SK-N-DZ (cell line): Measurements from ENCODE around the gene UCN3.
"Not testable (repeated sequence)": the region's sequence is repeated elsewhere in the genome, so short reads cannot be mapped to it uniquely, and the experiment has no call there.

Source experiments
- DNase-seq: peaks from one replicate; pipeline ENCODE4 v3.0.0-alpha.2; 2015; ENCODE audit warnings: low spot score

Gene UCN3

DNA sequence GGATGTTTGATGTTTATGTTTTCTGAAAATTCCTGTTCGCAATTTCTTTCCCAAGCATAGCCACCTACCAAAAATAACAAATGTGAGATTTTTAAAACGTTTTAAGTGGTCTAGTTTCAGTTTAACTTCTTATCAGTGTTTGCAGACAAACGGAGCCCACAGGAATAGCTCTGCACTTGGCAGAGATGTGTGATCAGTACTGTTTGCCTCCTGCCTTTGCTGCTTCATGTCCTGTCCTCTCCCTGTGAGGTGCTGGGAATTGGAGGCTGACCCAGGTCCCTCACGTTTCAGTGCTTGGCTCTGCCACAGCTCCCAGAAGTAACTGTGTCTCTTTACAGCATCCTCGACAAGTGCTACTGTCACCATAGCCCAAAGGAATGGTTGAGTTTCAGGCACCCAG, 1.2 kb downstream of the UCN3 start:
- no peak for DNase-seq

DNA sequence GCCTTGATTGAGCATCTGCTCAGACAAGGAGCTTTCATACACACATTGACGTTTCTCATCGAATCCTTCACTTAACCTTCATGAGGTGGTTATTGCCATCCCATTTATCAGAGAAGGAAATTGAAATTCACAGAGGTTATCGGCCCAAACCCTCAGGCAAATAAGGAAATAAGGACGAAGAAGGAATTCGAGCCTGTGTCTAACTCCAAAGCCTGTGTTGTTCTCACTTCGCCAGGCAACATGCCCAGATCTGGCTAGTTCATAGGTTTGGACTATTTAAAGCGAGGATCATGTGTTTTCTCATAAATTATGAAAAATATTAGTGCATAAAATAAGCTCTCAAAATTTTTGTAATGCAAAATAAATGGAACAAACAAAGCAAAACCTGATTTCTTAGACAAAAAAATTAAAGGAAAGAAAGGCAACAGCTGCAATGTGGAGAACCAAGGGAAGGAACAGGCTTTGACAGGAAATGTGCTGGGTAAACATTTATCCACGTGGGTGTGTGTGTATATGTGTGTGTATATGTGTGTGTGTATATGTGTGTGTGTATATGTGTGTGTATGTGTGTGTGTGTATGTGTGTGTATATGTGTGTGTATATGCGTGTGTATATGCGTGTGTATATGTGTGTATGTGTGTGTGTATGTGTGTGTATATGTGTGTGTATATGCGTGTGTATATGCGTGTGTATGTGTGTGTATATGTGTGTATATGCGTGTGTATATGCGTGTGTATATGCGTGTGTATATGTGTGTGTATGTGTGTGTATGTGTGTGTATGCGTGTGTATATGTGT, 4.8 kb downstream of the UCN3 start:
- no peak for DNase-seq

DNA sequence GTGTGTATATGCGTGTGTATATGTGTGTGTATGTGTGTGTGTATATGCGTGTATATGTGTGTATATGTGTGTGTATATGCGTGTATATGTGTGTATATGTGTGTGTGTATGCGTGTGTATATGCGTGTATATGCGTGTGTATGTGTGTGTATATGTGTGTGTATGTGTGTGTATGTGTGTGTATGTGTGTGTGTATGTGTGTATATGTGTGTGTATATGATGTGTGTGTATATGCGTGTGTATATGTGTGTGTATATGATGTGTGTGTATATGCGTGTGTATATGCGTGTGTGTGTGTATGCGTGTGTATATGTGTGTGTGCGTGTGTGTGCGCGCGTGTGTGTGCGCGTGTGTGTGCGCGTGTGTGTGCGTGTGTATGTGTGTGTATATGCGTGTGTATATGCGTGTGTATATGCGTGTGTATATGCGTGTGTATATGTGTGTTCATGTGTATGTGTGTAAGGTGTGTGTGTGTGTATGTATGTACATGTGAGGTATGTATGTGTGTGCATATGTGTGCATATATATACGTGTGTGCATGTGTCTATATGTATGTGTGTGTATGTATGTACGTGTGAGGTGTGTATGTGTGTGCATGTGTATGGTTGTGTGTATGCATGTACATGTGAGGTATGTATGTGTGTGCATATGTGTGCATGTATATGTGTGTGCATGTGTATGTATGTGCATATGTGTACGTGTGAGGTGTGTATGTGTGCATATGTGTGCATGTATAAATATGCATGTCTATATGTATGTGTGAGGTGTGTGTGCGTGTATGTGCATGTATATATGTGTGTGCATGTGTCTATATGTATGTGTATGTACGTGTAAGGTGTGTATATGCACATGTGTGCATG, 6.0 kb downstream of the UCN3 start:
- no peak for DNase-seq

DNA sequence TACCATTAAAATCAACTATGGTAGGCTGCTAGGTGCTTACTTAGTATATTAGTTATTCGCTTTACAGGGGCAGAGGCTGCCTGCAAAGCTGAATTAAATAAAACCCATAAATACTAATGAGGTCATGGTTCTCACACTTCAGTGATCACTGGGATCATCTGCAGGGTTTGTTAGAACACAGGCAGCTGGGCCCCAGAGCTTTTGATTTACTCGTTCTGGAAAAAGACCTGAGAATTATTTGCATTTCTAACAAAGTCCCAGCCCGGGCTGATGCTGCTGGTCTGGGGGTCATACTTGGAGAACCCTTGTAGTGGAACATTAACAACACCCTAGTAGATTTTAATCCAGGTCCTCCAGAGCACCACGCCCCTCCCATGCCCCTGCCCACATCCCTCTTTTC, 8.5 kb downstream of the UCN3 start:
- no peak for DNase-seq

DNA sequence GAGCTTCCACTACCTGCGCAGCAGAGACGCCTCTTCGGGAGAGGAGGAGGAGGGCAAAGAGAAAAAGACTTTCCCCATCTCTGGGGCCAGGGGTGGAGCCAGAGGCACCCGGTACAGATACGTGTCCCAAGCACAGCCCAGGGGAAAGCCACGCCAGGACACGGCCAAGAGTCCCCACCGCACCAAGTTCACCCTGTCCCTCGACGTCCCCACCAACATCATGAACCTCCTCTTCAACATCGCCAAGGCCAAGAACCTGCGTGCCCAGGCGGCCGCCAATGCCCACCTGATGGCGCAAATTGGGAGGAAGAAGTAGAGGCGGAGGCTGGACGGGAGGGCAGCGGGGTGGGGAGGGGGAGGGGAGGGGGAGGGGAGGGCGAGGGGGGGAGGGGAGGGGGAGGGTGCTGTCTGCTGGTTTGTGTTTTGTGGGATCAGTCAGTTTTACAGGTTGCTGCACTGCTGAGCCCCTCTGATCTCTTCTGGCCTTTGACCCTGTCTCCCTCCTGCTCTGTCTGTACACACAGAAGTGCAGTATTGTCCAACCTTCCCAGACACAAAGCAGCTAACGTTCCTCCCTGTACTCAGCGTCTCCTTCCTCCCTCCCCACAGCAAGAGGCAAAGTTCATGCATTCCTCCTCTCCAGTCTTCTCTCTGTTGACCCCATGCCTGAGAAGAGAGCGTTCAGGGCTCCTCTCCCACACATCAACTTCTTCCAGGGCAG, 9.3 kb downstream of the UCN3 start:
- DNase-seq = no peak

DNA sequence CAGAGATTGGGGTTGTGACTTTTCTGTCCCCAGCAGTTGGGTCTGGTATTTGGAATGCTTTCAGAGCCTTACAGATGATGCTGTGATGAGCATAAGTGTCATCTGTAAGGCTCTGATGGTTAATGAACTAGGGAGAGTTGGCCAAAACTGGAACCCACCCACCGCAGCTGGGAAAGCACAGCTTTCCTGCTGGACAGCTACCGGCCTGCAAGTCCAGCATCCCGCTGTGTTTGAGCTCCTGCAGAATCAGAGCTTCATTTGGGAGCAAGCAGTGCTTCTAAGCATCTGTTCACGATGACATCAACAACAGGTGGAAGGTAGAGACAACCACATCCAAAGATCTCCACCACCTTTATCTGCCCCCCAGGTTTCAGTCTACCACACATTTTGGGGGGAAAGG, 11.7 kb downstream of the UCN3 start:
- no peak for DNase-seq

DNA sequence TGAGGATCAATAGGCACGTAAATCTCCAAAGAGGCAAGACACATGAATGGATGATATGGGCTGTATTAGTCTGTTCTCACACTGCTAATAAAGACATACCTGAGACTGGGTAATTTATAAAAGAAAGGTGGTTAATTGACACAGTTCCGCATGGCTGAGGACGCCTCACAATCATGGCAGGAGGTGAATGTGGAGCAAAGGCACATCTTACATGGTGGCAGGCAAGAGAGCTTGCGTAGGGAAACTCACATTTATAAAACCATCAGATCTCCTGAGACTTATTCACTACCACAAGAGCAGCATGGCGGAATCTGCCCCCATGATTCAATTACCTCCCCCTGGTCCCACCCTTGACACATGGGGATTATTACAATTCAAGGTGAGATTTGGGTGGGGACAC, 14.4 kb downstream of the UCN3 start:
- DNase-seq = not testable (repeated sequence)

DNA sequence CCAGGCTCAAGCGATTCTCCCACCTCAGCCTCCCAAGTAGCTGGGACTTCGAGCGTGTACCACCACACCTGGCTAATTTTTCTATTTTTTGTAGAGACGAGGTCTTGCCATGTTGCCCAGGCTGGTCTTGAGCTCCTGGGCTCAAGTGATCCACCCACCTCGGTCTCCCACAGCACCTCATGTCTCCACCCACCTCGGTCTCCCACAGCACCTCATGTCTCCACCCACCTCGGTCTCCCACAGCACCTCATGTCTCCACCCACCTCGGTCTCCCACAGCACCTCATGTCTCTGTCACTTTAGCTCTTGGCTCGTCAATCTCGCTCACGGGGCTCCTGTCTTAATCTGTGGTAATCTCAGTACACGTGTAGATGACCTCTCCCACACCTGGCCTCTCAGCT, 15.6 kb downstream of the UCN3 start:
- not testable (repeated sequence) for DNase-seq

DNA sequence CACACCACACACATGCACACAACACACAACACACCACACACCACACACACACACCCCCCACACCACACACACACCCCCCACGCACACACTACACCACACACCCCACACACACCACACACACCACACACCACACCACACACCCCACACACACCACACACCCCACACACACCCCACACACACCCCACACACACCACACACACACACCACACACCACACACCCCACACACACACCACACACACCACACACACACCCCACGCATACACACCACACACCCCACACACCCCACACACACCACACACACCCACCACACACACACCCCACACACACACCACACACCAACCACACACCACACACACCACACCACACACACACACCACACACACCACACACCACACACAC, 16.4 kb downstream of the UCN3 start:
- DNase-seq = no peak

DNA sequence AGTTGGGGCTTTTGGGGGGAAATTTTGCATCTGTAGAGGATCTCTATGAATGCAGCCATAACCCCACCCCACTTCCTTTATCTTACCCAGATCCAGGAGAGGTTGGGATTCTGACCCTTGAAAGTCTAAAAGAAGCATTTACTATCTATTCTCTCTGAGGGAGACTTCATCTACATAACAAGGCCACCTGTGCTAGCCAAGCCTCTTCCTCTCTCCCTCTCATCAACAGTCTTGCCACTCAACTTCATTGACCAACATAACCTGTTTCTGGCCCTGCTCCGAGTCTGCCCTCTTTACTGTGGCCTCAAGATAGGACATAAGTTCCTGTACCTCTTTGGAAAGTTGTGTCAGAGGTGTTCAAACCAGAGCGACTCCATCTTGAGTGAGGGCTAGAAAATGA, 20.5 kb downstream of the UCN3 start:
- no peak for DNase-seq

DNA sequence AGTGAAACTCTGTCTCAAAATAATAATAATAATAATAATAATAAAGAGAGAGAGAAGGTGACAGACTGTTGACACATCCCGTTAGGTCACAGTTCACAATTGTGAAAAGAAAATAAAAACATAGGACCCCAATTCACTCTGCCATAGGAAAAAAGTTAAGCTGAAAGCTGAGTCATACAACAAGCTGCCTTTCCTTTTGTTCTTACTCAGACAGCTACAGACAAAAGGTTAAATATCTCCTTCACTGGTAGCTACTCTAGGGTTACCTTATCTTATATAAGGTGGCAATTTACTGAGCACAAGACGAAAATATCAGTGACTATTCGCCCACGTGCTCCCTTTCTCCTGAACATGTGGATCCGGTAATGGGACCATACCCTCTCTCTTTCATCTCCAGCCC, 22.4 kb downstream of the UCN3 start:
- DNase-seq = no peak

DNA sequence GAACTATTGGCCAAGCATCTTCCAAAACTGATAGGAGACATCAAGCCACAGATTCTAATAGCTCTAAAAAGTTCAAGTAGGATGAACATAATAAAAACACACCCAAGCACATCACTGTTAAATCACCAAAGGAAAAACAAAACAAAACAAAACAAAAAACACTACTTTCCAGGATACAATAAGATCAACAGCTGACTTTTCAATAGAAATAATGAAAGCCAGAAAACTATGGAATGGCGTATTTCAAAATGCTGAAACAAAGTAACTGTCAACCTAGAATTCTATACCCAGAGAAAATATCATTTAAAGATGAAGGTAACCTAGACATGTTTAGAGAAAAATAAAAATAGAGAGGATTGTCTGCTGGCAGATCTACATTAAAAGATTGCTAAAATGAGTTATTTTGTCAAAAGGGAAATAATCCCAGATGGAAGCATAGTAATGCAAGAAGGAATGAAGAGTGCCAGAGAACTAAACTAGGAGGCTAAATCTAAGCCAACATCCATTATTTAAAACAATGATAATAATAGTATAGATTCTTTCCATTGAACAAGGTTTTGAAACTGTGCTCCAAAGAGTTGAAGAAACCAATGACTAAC, 25.9 kb downstream of the UCN3 start:
- DNase-seq = no peak

DNA sequence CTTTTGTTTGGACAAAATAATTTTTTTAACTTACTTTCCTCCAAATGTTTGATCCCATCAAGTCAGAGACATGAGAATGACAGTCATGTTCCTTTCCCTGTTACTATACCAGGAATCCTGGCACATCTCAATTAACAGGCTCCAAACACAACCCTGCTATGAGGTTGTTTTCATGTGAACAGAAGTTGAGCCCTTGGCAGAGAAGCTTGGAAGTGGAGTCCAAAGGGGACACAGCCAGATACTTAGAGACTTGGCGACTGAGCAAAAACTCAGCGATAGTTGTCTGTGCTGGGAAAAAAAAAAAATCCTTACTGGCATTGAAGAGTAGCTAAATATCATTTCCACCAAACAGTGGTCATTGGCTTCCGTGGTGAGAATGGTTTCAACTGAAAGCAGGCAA, 27.0 kb downstream of the UCN3 start:
- no peak for DNase-seq

DNA sequence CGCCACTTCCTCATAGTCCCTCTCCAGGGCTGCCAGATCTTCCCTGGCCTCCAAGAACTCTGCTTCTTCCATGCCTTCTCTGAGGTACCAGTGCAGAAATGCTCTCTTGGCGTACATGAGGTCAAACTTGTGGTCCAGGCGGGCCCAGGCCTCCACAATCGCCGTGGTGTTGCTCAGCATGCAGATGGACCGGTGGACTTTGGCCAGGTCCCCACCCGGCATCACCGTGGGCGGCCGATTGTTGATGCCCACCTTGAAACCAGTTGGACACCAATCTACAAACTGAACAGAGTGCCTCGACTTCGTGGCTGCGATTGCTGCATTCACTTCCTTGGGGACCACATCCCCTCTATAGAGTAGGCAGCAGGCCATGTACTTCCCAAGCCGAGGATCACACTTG, 28.8 kb downstream of the UCN3 start:
- DNase-seq = no peak

DNA sequence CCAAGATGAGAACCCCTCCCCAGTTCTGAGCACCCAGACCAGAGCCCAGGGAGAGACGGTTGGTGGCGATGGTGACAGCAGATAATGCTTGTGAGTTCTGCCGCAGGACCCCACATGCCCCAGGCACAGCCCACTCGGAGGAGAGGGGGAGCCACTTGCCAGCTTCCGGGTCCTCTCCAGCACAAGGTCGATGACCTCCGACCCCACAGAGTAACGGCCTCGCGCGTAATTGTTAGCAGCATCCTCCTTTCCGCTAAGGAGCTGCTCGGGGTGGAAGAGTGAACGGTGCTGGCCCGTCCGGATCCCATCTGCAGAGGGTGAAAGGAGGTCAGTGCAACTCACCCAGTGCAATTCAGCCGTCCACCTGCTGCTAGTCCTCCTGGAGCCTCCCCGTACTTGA, 30.4 kb downstream of the UCN3 start:
- no peak for DNase-seq

DNA sequence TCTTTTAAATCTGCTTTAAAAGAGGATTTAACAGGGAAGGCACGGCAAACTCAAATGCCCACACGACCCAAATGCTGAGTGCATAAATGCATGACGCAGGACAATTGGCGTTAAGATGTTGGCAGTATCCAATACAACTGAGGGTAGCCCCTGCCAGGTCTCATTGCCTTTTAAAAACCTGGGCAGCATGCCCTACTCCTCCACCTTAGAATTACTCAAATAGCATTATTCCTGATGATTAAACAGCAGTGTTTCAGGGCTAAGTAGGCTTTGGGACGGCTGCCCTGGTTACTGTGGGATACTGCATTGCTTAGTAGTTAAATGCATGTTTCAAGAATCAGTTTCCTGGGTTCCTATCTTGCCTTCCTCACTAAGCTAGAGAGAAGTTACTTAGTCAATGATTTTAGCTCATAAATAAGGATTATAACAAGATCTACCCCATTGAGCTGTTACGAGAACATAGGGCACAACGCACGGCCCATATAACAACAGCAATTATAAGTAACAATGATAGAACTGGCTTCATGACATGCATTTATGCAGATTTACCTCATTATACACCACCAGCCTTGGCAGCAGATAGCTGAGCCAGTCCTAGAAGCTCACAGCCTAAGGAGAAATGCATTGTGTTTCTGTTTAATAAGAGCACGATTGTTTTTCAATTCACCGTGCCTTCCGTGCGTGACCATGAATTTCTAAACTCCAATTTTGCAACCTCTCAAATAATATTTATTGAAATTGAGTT, 32.0 kb downstream of the UCN3 start:
- no peak for DNase-seq

DNA sequence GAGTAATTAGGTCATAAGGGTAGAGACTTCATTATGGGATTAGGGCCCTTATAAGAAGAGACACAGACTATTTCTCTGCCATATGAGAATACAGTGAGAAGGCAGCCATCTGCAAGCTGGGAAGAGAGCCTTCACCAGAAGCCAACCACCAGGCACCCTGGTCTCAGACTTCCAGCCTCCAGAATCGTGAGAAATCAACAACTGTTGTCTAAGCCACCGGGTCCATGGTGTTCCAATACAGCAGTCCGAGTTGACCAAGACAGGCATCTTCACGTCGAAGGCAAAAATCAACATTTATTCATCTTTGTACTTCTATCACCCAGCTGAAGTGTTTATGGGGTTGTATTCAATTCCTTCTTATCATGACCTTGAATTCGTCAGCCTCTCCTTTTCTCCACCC, 34.6 kb downstream of the UCN3 start:
- DNase-seq = no peak

DNA sequence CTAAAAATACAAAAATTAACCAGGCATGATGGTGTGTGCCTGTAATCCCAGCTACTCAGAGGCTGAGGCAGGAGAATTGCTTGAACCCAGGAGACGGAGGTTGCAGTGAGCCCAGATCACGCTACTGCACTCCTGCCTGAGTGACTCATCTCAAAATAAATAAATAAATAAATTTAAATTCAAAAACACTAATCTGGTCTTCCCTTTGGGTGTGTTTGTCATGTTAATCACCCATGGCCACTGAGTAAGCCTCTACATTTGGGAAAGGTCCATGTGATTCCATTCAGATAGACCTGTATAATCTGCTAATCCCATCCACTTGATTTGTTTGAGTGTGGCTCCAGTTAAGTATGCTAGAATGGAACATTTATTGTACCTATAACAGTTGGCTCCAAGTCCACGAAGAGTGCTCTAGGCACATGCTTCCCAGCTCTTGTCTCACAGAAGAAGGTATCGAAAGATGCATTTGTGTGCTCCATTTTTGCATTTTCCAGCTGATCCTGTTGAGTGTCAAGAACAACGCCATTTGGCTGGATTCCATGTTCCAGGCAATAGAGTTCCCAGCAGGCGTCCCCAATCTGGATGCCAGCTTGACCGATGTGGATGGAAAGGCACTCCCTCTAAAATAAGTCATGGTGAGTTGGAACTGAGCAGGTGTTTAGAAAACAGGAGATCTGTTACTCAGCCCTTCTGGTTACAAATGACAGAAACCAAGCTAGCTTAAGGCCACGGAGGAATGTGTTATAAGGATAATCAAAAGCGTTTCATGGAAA, 35.9 kb downstream of the UCN3 start:
- DNase-seq = no peak

DNA sequence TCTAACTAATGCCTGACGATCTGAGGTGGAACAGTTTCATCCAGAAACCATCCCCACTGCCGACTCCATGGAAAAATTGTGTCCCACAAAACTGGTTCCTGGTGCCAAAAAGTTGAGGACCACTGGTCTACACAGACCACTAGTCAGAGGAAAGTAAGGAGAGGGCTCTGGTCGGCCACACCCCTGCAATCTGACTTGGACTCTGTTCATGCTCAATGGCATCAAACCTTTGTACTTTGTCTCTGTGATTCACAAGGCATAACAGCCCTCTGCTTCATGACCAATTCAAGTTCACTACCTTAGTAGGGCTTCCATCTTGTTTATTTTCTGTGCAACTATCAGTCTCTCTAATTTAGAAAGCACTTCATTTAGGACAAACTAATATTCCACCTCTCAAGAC, 38.0 kb downstream of the UCN3 start:
- DNase-seq = no peak

DNA sequence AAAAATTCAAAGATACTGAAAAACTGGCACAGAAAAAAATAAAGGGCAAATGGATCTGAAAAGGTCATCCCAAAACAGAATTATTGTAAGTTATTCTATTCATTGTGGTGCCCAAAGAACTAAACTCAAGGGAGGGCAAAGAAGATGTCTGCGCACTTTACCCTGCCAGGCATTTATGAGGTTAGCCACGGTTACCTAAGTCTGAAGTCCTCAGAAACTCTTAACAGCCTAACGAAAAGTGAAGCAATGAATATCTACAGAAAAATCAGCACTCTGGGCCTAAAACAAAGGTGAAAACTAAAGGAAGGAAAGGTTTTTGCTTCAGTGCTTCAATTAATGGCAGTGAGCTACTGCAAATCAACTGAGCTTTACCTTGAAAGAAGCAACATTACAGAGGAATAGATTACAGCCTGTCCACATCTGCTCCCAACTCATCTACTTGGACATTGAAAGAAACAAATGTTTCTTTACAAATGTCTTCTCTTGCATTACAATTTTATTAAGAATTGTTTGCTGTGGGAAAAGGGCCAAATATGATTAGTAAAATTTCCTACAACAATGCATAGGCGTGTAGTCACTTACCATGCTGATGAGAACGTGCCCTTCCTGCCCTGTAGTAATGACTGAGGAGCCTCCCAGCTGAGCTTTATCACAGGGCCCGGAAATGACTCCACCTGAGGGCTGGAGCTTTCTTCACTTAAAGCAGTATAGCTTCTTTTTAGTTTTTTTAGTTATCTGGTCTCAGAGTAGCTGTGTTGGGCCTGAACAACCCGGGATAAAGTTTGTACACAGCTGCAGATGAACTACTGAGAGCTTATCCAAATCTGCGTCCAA, 39.7 kb downstream of the UCN3 start, which contains the start of gene TUBAL3:
Gene TUBAL3, minus strand, starts transcription at position 621 of the 834 bp plus-strand sequence. Its CDS starts 36 bp downstream, at position 585.
- DNase-seq = no peak
